Stimulated activated CD8-positive, alpha-beta memory T cell treated with anti-CD3 and anti-CD28 coated beads, Interleukin-4, amount 100 ng/mL, for 48 hours (primary cell): ENCODE measurements around the gene SSUH2.
"Not testable (repeated sequence)": the region's sequence is repeated elsewhere in the genome, so short reads cannot be mapped to it uniquely, and the experiment has no call there.

Experiments
- DNase-seq: peaks from one replicate; pipeline ENCODE4 v3.0.0-alpha.2; 2020

Gene SSUH2

GRCh38 chr3:8608041-8608790, 36.4 kb downstream of the SSUH2 start:
- no peak for DNase-seq

- no peak for DNase-seq
These were observed 37.2 kb downstream of the SSUH2 start for GRCh38 chr3:8607234-8608040.

GRCh38 chr3:8606701-8607231, 37.8 kb downstream of the SSUH2 start:
- no peak for DNase-seq

- DNase-seq, result no peak
These were observed 39.6 kb downstream of the SSUH2 start for GRCh38 chr3:8604988-8605387.

GRCh38 chr3:8604006-8604405, 40.6 kb downstream of the SSUH2 start:
- DNase-seq, result no peak

- no peak for DNase-seq
These were observed 41.4 kb downstream of the SSUH2 start for GRCh38 chr3:8603115-8603710.

GRCh38 chr3:8600457-8600856, 44.1 kb downstream of the SSUH2 start:
- no peak for DNase-seq

- DNase-seq, result no peak
These were observed 45.5 kb downstream of the SSUH2 start for GRCh38 chr3:8599146-8599545.

GRCh38 chr3:8597219-8597853, 47.3 kb downstream of the SSUH2 start:
- no peak for DNase-seq

GRCh38 chr3:8596321-8597218, 48.0 kb downstream of the SSUH2 start:
- DNase-seq, result no peak

- no peak for DNase-seq
These were observed 48.9 kb downstream of the SSUH2 start for GRCh38 chr3:8595695-8596115.

GRCh38 chr3:8595252-8595651, 49.3 kb downstream of the SSUH2 start:
- no peak for DNase-seq

GRCh38 chr3:8593021-8593827, 51.4 kb downstream of the SSUH2 start:
- no peak for DNase-seq

- DNase-seq, result no peak
These were observed 54.6 kb downstream of the SSUH2 start for GRCh38 chr3:8589880-8590556.

GRCh38 chr3:8584661-8585060, 59.9 kb downstream of the SSUH2 start:
- DNase-seq, result no peak

- no peak for DNase-seq
These were observed 62.7 kb downstream of the SSUH2 start for GRCh38 chr3:8581806-8582445.

- no peak for DNase-seq
These were observed 63.2 kb downstream of the SSUH2 start for GRCh38 chr3:8581373-8581772.

GRCh38 chr3:8580434-8580833, 64.2 kb downstream of the SSUH2 start:
- DNase-seq, result not testable (repeated sequence)

GRCh38 chr3:8579943-8580342, 64.7 kb downstream of the SSUH2 start:
- DNase-seq, result no peak

- DNase-seq, result no peak
These were observed 65.5 kb downstream of the SSUH2 start for GRCh38 chr3:8579096-8579495.
